ENCODE data around the gene GGT6.

DNA sequence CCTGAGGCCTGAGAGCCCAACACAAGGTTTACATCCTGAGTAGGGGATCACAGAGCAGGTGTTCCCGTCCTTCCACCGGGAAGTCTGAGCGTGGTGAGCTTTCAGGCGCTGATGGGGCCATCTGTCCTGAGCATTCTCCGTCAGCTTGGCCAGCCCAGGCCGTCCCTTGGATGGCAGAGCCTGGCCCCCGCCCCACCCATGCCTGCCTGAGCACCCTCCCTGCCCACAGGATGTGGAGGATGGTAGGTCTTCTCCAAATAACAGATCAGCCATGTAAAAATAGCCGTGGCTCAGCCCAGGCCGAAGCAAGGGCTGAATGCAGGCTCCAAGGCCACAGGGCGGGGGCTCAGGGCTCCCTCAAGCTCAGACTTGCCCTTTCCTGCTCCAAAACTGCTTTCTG, 41.5 kb downstream of the GGT6 start:
- TF ChIP-seq, protein P1, sequence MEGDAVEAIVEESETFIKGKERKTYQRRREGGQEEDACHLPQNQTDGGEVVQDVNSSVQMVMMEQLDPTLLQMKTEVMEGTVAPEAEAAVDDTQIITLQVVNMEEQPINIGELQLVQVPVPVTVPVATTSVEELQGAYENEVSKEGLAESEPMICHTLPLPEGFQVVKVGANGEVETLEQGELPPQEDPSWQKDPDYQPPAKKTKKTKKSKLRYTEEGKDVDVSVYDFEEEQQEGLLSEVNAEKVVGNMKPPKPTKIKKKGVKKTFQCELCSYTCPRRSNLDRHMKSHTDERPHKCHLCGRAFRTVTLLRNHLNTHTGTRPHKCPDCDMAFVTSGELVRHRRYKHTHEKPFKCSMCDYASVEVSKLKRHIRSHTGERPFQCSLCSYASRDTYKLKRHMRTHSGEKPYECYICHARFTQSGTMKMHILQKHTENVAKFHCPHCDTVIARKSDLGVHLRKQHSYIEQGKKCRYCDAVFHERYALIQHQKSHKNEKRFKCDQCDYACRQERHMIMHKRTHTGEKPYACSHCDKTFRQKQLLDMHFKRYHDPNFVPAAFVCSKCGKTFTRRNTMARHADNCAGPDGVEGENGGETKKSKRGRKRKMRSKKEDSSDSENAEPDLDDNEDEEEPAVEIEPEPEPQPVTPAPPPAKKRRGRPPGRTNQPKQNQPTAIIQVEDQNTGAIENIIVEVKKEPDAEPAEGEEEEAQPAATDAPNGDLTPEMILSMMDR (optimal IDR thresholded peaks at IDR 0.05 in 1 of 3, IDR thresholded peaks at IDR 0.05 in 1 of 3, conservative IDR thresholded peaks at IDR 0.05 in 1 of 3; ENCODE audit: extremely low read depth in 1 of 3, insufficient read depth in 2 of 3, low read length in 3 of 3): no peak
- TF ChIP-seq EZH2 (IDR thresholded peaks at IDR 0.05; ENCODE audit: low read length): no peak

Measured in keratinocyte (primary cell).